HG02973 (cell line): ENCODE results near the gene TPTE.
"Not testable (repeated sequence)": the region's sequence is repeated elsewhere in the genome, so short reads cannot be mapped to it uniquely, and the experiment has no call there.

Experiments
- ATAC-seq: cut with Tn5 transposase; IDR thresholded peaks from one replicate; pipeline ENCODE4 v1.9.1; 2021; ENCODE audit warnings: moderate library complexity; ENCODE audit not compliant: unreplicated experiment

TPTE gene

GRCh38 chr21:10616061-10616460 lies 94.7 kb downstream of the TPTE start:
- not testable (repeated sequence) for ATAC-seq

- ATAC-seq = no peak
These were observed 95.2 kb downstream of the TPTE start for GRCh38 chr21:10616535-10616934.

DNA sequence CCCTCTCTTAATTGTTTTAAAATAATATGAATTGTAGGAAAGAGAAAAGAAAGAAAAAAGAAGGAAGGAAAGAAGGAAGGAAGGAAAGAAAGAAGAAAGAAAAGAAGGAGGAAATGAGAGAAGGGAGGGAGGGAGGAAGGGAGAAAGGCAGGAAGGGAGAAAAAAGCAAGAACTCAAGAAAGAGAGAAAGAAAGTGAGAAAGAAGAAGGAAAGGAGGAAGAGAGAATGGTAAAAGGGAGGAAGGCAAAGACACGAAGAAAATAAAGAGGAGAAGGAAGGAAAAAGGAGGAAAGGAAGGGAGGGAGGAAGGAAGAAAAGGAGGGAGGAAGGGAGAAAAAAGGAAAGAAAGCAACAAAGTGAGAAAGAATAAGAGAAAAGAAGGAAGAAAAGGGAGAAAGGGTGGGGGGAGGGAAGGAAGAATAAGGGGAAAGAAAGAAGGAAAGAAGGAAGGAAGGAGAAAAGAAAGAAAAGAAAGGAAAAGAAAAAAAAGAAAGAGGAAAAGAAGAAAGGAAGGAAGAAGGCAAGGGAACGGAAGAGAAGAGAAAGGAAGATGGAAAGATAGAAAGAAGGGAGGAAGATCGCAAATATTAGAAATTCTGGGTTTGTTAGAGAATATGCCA lies 95.9 kb downstream of the TPTE start:
- ATAC-seq = not testable (repeated sequence)

GRCh38 chr21:10627316-10627863 lies 106.0 kb downstream of the TPTE start:
- no peak for ATAC-seq

- ATAC-seq = not testable (repeated sequence)
These were observed 107.9 kb downstream of the TPTE start for GRCh38 chr21:10629239-10629638.

DNA sequence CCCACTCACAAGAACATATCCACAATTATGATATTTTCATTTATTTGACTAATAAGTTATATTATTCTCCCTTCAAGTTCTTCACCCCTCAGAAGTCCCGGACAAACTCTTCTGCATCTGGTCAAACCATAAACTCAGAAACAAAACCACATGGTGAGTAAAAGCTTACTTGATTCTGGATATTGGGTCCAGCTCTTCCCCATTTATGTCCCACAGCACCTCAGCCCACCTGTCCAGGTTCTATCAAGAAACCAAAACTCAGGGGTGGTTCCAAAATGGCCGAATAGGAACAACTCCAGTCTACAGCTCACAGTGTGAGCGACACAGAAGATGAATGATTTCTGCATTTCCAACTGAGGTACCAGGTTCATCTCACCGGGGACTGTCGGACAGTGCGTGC lies 109.4 kb downstream of the TPTE start:
- not testable (repeated sequence) for ATAC-seq

- not testable (repeated sequence) for ATAC-seq
These were observed 109.9 kb downstream of the TPTE start for GRCh38 chr21:10631316-10631715.

DNA sequence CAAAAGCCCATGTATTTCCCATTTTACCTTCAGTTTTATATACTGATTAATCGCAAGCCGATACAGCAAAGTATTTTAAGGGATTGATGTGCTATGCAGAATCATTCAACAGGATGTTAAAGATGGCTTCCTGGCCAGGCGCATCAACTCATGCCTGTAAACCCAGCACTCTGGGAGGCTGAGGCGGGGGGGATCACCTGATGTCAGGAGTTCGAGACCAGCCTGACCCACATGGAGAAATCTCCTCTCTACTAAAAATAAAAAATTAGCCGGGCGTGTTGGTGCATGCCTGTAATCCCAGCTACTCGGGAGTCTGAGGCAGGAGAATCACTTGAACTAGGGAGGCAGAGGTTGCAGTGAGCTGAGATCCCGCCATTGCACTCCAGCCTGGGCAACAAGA lies 116.8 kb downstream of the TPTE start:
- not testable (repeated sequence) for ATAC-seq

DNA sequence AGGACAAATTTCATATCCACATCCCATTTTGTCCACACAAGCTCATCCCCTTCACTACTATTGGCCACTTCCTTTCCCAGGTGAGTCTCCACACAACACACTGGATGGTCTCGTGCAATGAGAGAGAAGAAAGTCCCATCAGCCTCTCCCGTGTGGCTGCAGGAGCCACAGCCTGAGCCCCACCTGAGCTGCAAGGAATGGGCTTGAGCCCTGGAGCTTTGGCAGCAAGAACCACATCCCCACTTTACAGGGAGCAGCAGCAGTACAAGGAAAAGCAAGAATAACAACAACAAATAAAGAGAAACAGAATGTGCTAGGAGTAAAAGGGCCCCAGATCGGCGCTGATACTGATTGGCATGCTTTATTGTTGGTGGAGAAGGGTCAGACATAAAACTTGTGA lies 117.7 kb downstream of the TPTE start:
- no peak for ATAC-seq

DNA sequence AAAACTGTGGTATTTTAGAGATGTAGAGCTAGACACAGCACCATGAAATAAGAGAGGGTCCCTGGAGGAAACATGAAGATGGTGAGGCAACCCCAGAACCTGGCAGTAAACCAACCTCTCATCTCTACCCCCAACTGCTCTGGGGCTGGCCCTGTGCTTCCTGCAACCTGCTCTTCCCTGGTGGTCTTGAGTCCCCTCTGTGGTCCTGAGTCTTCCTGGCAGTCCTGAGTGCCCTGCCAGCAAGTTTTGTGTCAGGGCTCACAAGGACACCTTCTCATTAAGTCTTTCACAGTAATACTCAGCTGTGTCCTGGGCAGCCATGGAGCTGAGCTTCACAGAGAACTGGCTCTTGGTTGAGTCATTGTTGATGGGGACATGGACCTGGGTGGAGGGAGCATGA lies 118.4 kb downstream of the TPTE start:
- ATAC-seq = not testable (repeated sequence)

DNA sequence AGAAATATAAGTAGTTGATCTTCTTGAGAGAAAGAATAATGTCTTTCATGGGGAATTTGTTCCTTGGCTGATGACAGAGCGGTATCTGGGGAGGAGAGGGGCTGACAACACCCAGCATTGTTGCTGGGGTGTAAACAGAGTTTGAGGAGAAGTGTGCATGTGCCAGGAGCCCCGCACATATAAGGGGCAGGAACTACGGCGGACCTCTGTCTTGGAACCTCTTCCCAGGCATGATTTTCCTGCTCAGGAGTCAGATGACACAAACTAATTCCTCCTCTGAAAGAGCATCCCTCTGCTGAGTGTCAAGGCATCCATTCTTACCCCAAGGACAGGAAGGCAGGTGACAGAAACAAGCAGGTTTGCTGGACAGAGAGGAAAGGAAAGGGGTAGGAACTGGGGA lies 119.1 kb downstream of the TPTE start:
- ATAC-seq = no peak

DNA sequence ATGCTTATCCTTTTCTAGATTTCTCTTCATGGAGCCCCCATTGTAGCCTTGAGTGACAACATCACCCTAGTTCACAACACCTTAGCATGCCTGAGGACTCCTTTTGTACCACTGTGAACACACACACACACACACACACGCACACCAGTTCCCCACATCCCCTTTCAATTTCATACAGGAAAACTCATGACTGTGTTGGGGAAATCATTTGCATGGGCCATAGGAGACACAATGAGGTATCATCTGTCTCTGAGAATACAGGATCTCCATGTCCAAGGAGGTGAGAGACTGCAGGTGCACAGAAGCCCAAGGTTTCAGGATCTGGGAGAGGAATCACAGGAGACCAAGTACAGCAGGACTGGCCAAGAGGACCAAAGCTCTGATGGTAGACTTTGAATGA lies 119.7 kb downstream of the TPTE start:
- ATAC-seq = no peak

DNA sequence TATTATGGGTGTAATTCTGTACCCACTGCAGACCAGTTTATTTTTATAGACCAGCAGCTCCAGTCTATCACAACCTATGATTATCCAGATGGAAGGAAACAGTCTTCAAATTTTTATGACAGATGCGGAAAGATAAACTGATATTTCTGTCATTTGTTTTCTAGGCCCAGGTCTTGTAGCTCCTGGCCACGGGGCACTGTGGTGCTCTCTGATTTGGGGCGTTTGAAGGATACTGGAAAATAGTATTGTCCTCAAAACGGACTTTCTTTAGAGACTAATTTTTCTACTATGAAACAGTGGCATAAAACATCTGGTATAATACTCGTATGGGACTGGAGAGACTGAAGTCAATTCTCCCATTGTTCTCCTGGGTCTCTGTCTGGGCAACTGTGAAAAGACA lies 124.3 kb downstream of the TPTE start:
- not testable (repeated sequence) for ATAC-seq

DNA sequence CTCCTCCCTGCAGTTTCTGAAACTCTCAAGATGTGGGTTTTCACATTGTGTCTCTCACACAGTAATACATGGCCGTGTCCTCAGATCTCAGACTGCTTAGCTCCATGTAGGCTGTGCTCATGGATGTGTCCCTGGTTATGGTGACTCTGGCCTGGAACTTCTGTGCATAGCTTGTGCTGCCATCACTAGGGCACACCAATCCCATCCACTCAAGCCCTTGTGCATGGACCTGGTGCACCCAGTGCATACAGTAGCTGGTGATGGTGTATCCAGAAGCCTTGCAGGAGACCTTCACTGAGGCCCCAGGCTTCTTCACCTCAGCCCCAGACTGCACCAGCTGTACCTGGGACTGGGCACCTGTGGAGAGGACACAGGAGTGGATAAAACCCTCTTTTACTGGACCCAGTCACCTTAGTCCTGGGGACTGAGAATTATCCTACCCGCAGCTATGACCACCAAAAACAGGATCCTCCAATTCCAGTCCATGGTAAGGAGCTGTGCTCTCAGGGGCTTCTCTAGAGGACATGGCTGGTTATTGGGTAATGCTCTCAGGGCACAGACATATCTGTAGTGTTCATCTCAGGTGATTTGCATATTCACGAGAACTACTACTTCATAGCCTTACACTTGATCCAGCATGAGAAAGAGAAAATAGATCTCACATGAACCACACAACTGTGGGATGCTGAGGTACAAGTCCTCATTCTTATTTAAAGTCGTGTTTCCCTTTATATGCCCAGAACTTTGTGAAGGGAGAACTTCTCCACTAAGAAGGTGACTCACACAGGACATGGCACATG lies 128.2 kb downstream of the TPTE start:
- ATAC-seq = not testable (repeated sequence)

- not testable (repeated sequence) for ATAC-seq
These were observed 128.9 kb downstream of the TPTE start for GRCh38 chr21:10650297-10650696.
